ENCODE results near the gene PGLYRP2. TPM values are rescaled to one million over a fixed set of nuclear protein-coding genes. Genes with fewer than 3 reads are reported as not detected.

PGLYRP2 gene, protein sequence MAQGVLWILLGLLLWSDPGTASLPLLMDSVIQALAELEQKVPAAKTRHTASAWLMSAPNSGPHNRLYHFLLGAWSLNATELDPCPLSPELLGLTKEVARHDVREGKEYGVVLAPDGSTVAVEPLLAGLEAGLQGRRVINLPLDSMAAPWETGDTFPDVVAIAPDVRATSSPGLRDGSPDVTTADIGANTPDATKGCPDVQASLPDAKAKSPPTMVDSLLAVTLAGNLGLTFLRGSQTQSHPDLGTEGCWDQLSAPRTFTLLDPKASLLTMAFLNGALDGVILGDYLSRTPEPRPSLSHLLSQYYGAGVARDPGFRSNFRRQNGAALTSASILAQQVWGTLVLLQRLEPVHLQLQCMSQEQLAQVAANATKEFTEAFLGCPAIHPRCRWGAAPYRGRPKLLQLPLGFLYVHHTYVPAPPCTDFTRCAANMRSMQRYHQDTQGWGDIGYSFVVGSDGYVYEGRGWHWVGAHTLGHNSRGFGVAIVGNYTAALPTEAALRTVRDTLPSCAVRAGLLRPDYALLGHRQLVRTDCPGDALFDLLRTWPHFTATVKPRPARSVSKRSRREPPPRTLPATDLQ
- not detected in 2 replicates for polyA plus RNA-seq

DNA sequence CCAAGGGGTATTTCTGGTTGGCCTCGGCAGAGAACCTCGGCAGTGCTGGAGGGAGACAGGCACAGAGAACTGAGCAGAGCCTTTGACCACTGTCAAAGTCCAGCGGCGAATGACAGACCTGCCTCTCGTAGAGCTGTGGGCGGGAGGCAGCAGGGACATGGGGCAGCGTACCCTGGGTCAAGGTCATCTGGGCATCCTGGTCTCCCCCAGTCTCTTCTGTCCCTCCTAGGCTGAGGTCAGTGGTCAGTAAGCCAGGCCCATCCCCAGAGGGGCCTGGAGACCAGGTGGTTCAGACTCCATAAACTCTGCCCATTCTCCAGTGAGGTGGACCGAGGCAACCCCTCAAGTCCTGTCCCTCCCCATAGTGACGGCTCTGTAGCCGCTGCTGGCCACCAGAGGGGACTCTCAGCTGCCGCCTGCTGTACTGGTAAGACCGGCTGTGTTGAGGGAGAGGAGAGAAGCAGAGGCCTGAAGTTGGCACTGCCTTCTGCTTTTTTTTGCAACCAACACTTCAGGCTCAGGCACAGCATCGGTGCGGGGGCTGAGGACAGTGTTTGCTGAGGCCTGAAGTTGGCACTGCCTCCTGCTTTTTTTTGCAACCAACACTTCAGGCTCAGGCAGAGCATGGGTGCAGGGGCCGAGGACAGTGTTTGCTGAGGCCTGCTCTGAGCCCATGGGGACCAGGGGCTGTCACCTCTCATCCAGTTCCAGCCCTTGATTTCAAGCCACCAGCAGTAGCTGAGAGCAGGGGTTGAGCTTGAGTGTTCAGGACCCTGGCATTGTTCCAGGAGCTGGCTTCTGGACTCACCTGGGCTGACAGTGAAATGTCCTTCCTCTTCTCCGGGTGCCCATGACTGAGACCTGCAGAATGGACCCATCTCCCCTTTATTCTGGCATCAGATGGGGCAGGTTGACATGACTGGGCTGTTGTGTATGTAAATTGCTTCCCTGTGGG is at the start of gene PGLYRP2:
TSS of gene PGLYRP2 (minus strand) at position 111 of the 955 bp plus-strand sequence. CDS start 130 bp downstream, outside the sequence.

DNA sequence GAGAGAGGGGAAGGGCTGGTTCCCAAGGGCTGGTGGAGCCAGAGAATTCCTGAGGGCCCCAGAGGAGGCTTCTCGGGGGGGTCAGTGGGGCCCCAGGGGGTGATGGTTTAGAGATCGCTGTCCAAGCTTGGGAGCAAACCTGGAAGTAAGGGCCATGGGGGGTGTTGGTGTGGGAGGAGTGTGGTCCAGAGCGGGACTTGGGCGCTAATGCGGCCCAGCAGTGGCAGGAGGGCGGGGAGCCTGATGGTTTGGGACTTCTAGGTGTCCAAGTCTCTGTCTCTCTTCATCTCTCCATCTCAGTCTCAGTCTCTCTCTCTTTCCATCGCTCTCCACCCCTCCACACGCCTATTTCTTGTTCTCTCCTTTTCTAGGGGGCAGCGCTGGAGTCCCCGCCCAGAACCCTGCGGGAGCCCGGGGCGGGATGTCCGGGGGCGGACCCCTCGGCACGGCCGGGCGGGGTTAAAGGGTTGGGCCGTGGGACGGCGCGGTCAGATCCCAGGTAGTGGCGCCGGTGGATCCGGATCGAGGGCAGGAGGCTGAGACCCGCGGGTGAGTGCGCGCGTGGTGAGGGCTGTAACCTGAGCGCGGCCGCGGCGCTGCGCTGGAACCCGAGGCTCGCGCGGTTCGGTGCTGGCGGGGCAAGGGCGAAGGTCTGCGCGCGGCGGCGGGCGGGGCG is 28.9 kb upstream of the PGLYRP2 start, which contains the start of gene CYP4F22:
TSS of gene CYP4F22 (plus strand) at position 491 of the 676 bp plus-strand sequence. CDS start 16,812 bp downstream, outside the sequence.

DNA sequence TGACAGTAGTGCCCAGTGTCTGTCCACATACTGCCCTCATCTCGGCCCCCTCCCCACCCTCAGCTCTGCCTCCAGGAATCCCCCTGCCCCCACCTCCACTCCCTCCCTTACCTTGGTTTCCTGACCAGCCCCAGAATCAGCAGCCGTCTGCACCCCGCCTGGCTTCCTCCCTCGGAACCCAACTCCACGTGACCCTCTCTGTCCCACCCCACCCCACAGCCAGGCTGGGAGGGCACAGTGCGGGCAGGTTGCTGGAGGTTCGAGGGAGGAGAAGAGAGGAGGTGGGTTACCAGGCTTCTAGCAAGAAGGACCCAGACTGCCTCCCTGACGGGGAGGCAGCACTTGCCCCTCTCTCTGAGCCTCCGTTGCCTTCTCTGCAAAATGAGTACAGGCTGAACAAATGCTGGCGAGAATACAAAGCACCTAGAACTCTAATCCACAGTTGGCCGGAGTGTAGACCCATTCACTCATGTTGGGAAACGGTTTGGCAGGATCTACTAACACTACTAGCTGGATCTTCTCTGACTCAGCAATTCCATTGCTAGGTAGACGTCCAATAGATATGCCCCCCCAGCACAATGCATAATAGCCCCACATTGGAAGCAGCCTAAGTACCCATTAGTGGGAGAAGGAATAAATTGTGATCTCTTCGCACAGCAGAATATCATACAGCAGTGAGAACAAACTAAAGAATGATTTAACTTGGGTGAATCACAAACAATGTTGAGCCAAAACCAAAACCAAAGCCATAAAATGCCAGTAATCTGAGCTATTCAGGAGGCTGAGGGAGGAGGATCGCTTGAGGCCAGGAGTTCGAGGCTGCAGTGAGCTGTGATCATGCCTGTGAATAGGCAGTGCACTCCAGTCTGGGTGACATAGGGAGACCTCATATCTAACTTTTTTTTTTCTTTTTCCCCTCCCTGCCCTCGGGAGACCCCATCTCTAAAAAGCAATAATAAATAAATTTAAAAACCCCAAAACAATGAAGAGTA is 14.6 kb downstream of the PGLYRP2 start, which contains the start of gene RASAL3:
TSS of gene RASAL3 (minus strand) at position 151 of the 992 bp plus-strand sequence. CDS start 186 bp downstream, outside the sequence.

DNA sequence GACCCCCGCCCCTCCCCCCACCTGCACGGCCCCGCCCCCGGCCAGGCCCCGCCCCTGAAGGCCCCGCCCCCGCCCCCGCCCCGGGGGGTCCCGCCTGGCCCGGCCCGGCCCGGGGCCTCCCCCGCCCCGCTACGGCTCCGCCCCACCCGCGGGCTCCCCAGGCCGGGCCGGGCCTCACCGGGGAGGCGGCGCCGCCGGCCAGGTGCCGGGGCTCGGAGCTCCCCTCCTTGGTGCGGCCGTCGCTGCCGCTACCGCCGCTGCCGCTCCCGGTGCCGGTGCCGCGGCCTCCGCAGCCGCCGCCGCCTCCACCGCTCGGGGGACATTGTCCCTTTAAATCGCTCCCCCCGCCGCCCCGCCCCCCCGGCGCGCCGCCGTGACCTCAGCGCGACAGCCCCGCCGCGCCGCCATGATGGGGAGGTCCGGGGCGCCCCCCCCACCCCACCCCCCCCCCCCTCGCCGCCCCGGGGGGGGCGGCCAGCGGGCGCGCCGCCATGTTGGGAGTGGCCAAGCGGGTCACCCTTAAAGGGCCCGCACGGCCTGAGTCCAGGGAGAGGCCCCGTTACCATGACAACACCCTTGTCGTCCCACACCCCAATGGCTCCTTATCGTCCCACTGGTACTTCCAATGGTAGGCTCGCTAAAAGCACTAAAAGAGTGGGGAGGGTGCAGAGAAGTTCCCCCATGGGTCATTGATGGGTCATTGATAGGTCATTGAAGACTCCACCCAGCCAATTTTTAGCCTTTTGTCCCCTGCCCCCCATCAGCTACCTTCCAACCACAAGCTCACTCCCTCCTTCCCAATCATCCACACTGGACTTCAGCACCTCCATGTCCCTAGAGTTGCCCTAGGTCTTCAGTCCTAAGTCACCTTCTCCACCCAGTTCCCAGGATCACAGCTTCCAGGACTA is 29.4 kb downstream of the PGLYRP2 start, which contains the start of gene WIZ:
TSS of gene WIZ (minus strand) at position 337 of the 908 bp plus-strand sequence. CDS start 1,649 bp downstream, outside the sequence.

Other genes with a start within 250 kb of the PGLYRP2 start
- gene EPHX3, start 247.1 kb downstream of the PGLYRP2 start, polyA plus RNA-seq: not detected in 2 replicates
- gene BRD4, start 147.0 kb downstream of the PGLYRP2 start, polyA plus RNA-seq: 33.8 and 35.1 TPM in 2 replicates
- gene AKAP8, start 99.7 kb downstream of the PGLYRP2 start, polyA plus RNA-seq: 7.1 and 8.0 TPM in 2 replicates
- gene AKAP8L, start 60.5 kb downstream of the PGLYRP2 start, polyA plus RNA-seq: 4.2 and 14.3 TPM in 2 replicates
- gene WIZ, start 29.5 kb downstream of the PGLYRP2 start, polyA plus RNA-seq: 0.73 and 2.0 TPM in 2 replicates
- 1.2 TPM in 1 of 2 replicates, not detected in the other for gene RASAL3, start 15.0 kb downstream of the PGLYRP2 start, polyA plus RNA-seq
- not detected in 2 replicates for gene CYP4F22, start 29.0 kb upstream of the PGLYRP2 start, polyA plus RNA-seq
- gene CYP4F8, start 135.7 kb upstream of the PGLYRP2 start, polyA plus RNA-seq: not detected in 2 replicates
- gene CYP4F3, start 161.4 kb upstream of the PGLYRP2 start, polyA plus RNA-seq: 0.15 TPM in 1 of 2 replicates, not detected in the other
- not detected in 2 replicates for gene CYP4F12, start 193.6 kb upstream of the PGLYRP2 start, polyA plus RNA-seq
- not detected in 2 replicates for gene OR10H2, start 248.5 kb upstream of the PGLYRP2 start, polyA plus RNA-seq